ENCODE data around the gene C2CD2L.
A peak's percentile ranks its signal among the peaks of the same experiment; 100 is the strongest.
"Not testable (repeated sequence)": the region's sequence is repeated elsewhere in the genome, so short reads cannot be mapped to it uniquely, and the experiment has no call there.

C2CD2L gene

GRCh38 chr11:119093942-119094815 is 13.0 kb upstream of the C2CD2L start:
- peak; percentile 35 for DNase-seq (ENCODE audit: low read depth)

- peak; percentile 49 for DNase-seq (ENCODE audit: low read depth)
Observed at GRCh38 chr11:119094816-119095065, 12.4 kb upstream of the C2CD2L start.

- DNase-seq (ENCODE audit: low read depth), result peak; percentile 99
Observed at GRCh38 chr11:119095066-119095880, 11.9 kb upstream of the C2CD2L start.

- no peak for DNase-seq (ENCODE audit: low read depth)
Observed at GRCh38 chr11:119099711-119100110, 7.4 kb upstream of the C2CD2L start.

- DNase-seq (ENCODE audit: low read depth), result no peak
Observed at GRCh38 chr11:119100246-119100970, 6.7 kb upstream of the C2CD2L start.

- DNase-seq (ENCODE audit: low read depth), result no peak
Observed at GRCh38 chr11:119100994-119101758, 6.0 kb upstream of the C2CD2L start.

- DNase-seq (ENCODE audit: low read depth), result peak; percentile 81
Observed at GRCh38 chr11:119101759-119102423, 5.3 kb upstream of the C2CD2L start, which contains the start of gene DPAGT1. Gene DPAGT1, minus strand, starts transcription at chr11:119101853. Its CDS starts 198 bp downstream, at chr11:119101655.

- DNase-seq (ENCODE audit: low read depth), result not testable (repeated sequence)
Observed at GRCh38 chr11:119103161-119103664, 3.9 kb upstream of the C2CD2L start.

GRCh38 chr11:119103793-119104192 is 3.4 kb upstream of the C2CD2L start:
- no peak for DNase-seq (ENCODE audit: low read depth)

- DNase-seq (ENCODE audit: low read depth), result no peak
Observed at GRCh38 chr11:119107538-119108145, 498 bp downstream of the C2CD2L start.

- DNase-seq (ENCODE audit: low read depth), result no peak
Observed at GRCh38 chr11:119108146-119108856, 1.2 kb downstream of the C2CD2L start.

GRCh38 chr11:119108857-119109221 is 1.7 kb downstream of the C2CD2L start:
- no peak for DNase-seq (ENCODE audit: low read depth)

- no peak for DNase-seq (ENCODE audit: low read depth)
Observed at GRCh38 chr11:119109843-119110242, 2.7 kb downstream of the C2CD2L start.

- DNase-seq (ENCODE audit: low read depth), result no peak
Observed at GRCh38 chr11:119110439-119110838, 3.3 kb downstream of the C2CD2L start.

GRCh38 chr11:119111361-119111925 is 4.3 kb downstream of the C2CD2L start:
- DNase-seq (ENCODE audit: low read depth), result no peak

GRCh38 chr11:119112314-119113020 is 5.3 kb downstream of the C2CD2L start:
- no peak for DNase-seq (ENCODE audit: low read depth)

- no peak for DNase-seq (ENCODE audit: low read depth)
Observed at GRCh38 chr11:119113716-119114115, 6.6 kb downstream of the C2CD2L start.

- no peak for DNase-seq (ENCODE audit: low read depth)
Observed at GRCh38 chr11:119114351-119114750, 7.2 kb downstream of the C2CD2L start.
